Activated T-cell treated with anti-CD3 and anti-CD28 coated beads for 24 hours (primary cell): ENCODE data around the gene THOC3.
A peak's percentile ranks its signal among the peaks of the same experiment; 100 is the strongest.
"Not testable (repeated sequence)": the region's sequence is repeated elsewhere in the genome, so short reads cannot be mapped to it uniquely, and the experiment has no call there.

Experiments
- DNase-seq: peaks from one replicate; pipeline ENCODE4 v3.0.0-alpha.2; 2020; ENCODE audit warnings: low read depth

The THOC3 gene

GRCh38 chr5:175967471-175968372, at the start of gene THOC3:
Gene THOC3 (minus strand): TSS chr5:175968315. CDS start chr5:175968208, 107 bp downstream.
- DNase-seq: peak; percentile 71

DNA sequence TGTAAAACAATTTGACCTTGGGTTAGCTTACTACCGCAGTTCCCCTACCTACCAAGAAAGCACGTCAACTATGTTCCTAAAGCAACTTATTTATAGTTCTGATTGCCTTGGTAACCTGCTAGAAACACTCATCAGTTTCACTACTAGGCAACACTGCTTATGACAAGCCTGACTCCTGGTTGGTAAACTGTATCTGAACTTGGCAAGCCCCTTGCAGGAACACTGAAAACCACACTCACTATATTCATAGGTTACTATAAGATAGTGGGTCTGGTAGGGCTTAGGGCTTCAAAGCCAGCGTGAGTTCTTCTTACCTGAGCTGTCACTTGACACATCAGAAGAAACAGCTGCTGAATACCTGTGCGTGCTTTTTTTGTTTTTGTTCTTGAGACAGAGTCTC, 49.2 kb upstream of the THOC3 start:
- not testable (repeated sequence) for DNase-seq

DNA sequence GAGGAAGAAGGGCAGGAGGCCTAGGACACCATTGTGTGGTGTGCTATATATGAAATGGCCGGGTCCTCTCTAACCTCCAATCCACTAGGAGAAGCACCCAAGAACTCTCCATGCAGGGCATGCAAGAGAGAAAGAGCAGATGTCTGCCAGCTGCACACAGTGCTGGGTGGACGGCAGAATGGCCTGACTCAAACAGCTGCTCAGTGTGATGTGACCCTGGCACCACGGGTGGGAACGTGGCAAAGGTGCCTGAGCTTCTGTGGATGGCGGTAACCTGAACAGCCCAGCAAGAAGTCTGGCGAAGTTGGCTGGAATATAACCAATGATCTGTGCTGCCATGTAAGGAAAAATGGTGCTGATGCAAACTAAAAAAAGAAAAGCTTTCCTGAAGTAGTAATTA, 46.2 kb upstream of the THOC3 start:
- DNase-seq: not testable (repeated sequence)

DNA sequence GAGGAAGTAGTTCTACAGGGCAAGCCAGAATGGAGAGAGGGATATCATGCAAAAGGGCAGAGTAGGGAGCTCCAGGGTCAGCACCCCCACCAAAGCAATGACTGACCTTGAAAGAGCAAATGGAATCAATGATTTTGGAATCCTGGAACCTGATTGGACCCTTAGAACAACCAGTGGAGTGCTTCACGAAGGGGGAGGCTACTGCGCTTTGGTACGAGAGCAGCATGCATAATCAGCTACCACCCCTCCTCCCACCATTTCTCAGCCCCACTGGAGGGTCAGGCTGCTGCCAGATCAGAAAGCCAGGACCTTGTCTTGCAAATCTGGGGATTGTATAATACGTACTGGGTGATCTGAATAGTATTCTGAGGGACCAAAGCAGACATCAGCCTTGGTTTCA, 43.0 kb upstream of the THOC3 start:
- not testable (repeated sequence) for DNase-seq

GRCh38 chr5:176010202-176010601, 42.1 kb upstream of the THOC3 start:
- DNase-seq: not testable (repeated sequence)

DNA sequence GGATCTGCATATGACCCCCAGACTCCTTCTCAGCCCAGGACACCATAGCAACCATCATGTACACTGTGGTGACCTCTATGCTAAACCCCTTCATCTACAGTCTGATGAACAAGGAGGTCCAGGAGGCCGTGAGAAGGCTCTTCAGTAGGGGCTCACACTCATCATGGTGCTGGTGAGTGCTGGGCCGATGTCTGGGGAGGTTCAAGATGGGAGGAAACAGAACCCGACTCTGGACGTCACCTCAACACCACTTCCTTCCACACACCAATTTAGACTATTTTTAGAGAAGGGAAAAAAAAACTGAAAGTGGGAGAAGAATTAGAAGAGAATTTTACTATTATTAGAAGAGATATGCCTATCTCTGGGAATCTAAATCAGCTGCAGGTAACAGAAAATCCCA, 39.1 kb upstream of the THOC3 start:
- not testable (repeated sequence) for DNase-seq

DNA sequence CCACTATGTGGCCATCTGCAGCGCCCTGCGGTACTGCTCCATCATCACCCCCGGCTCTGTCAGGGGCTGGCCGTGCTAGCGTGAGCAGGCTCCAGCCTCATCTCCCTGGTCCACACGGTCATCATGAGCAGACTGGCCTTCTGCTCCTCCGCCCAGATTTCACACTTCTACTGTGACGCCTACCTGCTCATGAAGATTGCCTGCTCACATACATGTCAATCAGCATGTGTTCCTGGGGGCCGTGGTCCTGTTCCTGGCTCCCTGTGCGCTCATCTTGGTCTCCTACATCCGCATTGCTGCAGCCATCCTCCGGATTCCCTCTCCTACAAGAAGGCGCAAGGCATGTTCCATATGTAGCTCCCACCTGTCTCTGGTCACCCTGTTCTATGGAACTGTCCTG, 38.7 kb upstream of the THOC3 start:
- DNase-seq: not testable (repeated sequence)

DNA sequence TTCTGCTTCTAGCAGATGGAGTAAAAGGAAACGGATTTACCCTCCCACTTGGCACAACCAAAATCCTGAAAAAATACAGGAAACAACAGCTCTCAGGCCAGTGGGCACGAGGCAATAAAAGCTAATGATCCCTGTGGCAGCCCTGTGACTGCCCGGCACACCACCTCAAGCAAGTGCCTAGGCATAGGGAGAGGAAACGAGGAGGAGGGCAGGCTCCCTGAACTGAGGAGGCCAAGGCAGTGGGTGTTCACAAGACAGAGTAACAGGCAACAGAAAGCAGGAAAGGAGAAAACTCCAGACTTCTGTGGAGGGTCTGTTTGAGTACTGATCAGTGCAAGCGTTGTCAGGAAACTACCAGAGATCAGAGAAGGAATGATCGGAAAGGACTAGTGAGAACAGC, 29.9 kb upstream of the THOC3 start:
- not testable (repeated sequence) for DNase-seq

- DNase-seq: not testable (repeated sequence)
These were observed 29.4 kb upstream of the THOC3 start for GRCh38 chr5:175997495-175997894.

DNA sequence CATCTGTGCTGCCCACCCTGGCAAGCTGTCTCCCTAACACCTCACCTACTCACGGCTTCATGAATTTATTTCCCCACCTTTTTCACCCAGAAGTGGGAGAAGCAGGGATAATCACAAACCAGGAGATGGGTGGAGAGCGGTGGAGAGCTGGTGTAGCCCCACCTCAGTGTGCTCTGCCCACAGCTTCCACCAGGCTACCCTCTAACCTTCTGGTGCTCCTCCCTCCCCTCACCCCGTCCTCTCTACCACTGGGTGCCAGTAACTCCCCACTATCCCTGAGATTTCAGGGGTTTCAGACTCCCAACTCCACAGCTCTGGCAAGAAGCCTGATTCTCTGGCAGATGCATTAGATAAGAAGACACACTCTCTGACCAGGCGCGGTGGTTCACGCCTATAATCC, 28.7 kb upstream of the THOC3 start:
- DNase-seq: not testable (repeated sequence)

DNA sequence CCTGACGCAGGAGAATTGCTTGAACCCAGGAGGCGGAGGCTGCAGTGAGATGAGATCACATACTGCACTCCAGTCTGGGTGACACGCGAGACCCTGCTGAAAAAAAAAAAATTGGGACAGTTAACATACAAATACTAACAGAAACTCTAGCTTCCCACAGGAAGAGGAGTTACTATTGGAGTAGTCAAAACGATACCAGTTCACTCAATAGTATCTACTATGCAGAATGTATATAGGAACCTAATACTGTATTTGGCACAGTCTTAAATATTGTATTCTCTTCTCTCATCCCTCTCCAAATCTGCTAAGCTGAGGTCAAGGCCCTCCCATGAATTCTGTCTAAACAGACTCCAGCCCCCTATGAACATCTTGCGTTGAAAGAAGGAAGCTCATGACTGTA, 27.4 kb upstream of the THOC3 start:
- not testable (repeated sequence) for DNase-seq

DNA sequence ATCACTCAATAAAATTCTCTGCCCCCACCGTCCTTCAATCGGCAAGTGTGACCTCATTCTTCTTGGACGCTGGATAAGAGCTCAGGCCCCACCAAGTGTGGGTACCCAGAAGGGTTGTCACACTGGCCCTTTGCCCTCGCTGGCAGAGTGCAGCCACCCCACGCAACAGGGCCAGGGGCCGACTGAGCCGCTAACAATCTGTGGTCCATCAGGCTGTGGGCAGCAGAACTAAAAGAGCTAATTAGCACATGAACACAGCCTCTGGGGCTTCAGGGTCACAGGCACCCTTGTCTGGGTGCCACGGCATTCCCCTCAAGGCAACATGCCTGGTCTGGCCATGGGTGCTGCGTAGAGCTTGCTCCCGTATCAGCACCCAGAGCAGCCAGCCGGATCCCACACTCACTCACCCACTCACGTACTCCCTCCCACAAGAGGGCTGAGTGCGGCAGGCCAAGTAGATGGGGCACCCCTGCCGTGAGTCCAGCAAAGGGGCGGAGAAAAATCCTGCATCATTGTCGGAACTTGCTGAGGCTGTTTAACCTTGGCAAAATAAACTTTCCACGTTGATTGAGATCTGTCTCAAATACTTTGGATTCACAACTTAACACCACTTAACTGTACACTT, 11.4 kb upstream of the THOC3 start:
- DNase-seq: not testable (repeated sequence)

- DNase-seq: not testable (repeated sequence)
These were observed 266 bp upstream of the THOC3 start for GRCh38 chr5:175968381-175968780.

- DNase-seq: not testable (repeated sequence)
These were observed 5.8 kb downstream of the THOC3 start for GRCh38 chr5:175962329-175962728.

- not testable (repeated sequence) for DNase-seq
These were observed 7.9 kb downstream of the THOC3 start for GRCh38 chr5:175960228-175960627.

DNA sequence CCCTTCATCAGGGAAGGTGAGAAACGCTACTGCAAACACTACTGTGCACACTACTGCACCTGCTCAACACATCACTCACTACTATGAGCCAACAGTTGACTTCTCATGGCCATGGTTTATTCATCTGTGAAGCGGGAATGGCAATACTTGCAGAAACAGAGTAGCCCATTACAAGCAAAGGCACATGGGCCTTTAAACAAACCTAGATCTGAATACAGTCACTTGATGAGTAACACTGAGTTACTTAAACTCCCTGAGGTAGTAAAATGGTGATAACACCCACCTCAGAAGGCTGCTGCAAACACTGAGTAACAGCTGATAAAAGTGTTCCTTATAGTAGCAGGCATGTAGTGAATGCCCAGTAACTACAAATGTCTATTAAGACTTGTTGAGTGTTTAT, 9.6 kb downstream of the THOC3 start:
- not testable (repeated sequence) for DNase-seq

- not testable (repeated sequence) for DNase-seq
These were observed 14.0 kb downstream of the THOC3 start for GRCh38 chr5:175954107-175954506.

GRCh38 chr5:175952810-175953209, 15.3 kb downstream of the THOC3 start:
- not testable (repeated sequence) for DNase-seq

GRCh38 chr5:175951339-175951969, 16.7 kb downstream of the THOC3 start:
- DNase-seq: not testable (repeated sequence)

DNA sequence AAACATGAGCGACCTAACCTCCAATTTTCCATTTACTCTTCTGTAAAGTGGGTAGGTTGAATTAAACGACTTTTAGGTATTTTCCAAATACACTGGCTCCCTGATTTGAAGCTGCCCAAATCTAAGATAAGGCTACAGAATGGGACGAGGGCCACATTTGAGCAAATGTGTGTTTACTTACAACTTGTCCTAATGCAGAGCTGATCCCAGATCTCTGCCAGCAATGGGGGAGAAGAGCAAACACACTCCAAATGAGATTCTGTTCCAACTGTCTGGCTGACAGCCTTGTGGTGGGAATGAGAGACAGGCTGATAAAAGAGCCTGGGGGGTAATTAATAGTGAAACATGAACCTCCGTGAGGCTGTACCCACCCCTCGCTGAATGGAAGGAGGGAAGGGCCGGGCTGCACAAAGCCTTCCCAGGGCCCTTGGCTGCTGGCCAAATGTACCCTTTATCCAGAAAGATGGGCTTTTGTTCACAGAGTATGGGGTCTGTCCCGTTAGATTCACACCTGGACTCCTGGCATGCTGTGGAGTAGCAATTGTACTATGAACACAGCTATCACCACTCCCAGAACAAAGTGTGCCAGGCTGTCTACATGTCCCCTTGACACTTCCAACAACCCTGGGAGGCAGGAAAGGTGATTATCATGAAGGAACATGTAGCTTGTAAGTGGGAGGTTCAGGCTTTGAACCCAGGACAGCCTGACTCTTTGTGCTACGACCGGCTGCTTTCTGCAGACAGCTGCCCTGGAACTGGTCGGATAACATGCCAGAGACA, 19.6 kb downstream of the THOC3 start:
- not testable (repeated sequence) for DNase-seq

- not testable (repeated sequence) for DNase-seq
These were observed 24.9 kb downstream of the THOC3 start for GRCh38 chr5:175943253-175943652.

GRCh38 chr5:175940632-175941031, 27.5 kb downstream of the THOC3 start:
- DNase-seq: not testable (repeated sequence)
